ENCODE measurements around the gene ARPC1B.
"Not testable (repeated sequence)": the region's sequence is repeated elsewhere in the genome, so short reads cannot be mapped to it uniquely, and the experiment has no call there.

The ARPC1B gene

DNA sequence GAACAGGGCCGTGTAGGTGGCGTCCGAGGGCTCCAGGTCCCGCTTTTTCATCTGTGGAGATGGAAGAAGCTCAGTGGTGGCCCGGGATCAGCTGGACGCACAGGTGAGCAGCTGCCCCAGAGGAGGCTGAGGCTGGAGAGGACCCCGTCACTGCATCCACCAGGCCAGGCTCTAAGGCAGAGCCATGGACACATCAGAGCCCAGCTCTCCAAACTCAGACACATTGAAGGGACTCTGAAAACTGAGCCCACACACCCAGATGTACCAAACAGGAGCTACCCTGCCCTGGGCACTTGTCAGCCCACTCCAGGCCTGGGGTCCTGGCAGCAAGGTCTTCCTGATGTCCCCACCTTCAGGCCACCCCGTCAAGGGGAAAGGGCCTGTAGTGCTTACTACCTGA, 55.2 kb downstream of the ARPC1B start:
- TF ChIP-seq CTCF (IDR thresholded peaks at IDR 0.05; ENCODE audit: low read depth, low read length): no peak
- DNase-seq (ENCODE audit: extremely low read depth, low read depth): no peak

GRCh38 chr7:99431756-99432540, 57.4 kb downstream of the ARPC1B start:
- not testable (repeated sequence) for DNase-seq (ENCODE audit: extremely low read depth, low read depth)

- DNase-seq (ENCODE audit: extremely low read depth, low read depth): no peak
- no peak for TF ChIP-seq CTCF (IDR thresholded peaks at IDR 0.05; ENCODE audit: low read depth, low read length)
Observed at GRCh38 chr7:99433158-99433557, 58.6 kb downstream of the ARPC1B start.

DNA sequence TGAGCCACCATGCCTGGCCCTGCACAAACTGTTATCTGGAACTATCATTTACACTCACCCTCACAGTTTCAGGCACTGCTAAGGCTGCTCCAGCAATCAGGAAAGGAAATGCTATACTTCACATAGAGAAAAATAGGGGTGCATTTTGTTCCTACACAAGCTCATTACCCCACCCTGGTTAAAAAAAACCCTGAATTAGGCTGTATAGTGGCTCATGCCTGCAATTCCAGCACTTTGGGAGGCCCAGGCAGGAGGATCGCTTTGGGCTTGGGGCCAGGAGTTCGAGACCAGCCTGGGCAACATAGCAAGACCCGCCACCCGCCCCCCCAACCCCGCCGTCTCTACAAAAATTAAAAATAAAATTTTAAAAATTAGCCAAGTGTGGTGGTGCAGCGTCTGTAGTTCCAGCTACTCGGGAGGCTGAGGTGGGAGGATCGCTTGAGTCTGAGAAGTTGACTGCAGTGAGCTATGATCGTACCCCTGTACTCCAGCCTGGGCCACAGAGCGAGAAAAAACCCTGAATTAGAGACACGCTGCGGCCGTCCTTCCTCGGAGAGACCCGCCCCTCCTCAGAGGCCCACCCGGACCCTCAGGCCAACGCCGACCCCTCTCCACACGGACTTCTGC, 63.5 kb downstream of the ARPC1B start:
- DNase-seq (ENCODE audit: extremely low read depth, low read depth): no peak
- TF ChIP-seq CTCF (IDR thresholded peaks at IDR 0.05; ENCODE audit: low read depth, low read length): no peak

GRCh38 chr7:99438573-99439480, 64.3 kb downstream of the ARPC1B start, which contains the start of the genes CPSF4 and PTCD1:
Gene CPSF4 (plus strand): TSS chr7:99438943. CDS start chr7:99439083, 140 bp downstream.
Gene PTCD1 (minus strand): TSS chr7:99438798. CDS start chr7:99435242, 3,556 bp downstream.
- no peak for TF ChIP-seq CTCF (IDR thresholded peaks at IDR 0.05; ENCODE audit: low read depth, low read length)
- DNase-seq (ENCODE audit: extremely low read depth, low read depth): peak; percentile 86

DNA sequence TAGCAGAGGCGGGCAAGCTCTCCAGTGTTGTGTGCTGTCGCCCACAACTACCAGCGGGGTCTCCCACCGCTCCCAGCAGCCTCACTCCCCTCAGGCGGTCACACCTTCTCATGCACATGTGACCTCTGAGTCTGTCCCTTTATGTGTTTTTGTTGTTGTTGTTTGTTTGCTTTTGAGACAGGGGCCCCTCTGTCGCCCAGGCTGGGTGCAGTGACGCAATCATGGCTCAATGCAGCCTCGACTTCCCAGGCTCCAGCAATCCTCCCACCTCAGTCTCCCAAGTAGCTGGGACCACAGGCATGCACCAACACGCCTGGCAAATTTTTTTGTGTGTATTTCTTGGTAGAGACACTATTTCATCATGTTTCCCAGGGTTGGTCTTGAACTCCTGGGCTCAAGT, 65.7 kb downstream of the ARPC1B start:
- TF ChIP-seq CTCF (IDR thresholded peaks at IDR 0.05; ENCODE audit: low read depth, low read length): no peak
- DNase-seq (ENCODE audit: extremely low read depth, low read depth): no peak
